Mucosa of stomach (tissue), 1 donor: ENCODE results near the gene MESP1.
"Not testable (repeated sequence)": the region's sequence is repeated elsewhere in the genome, so short reads cannot be mapped to it uniquely, and the experiment has no call there.

Experiments
- H3K27me3 ChIP-seq: one replicate; pipeline ENCODE4 v1.7.0; 2013; ENCODE audit warnings: mild to moderate bottlenecking, low read length; ENCODE audit not compliant: control insufficient read depth, insufficient read depth
- H3K36me3 ChIP-seq: one replicate; pipeline ENCODE4 v1.7.0; 2013; ENCODE audit warnings: low read length; ENCODE audit not compliant: control insufficient read depth, insufficient read depth
- H3K4me1 ChIP-seq: one replicate; pipeline ENCODE4 v1.7.0; 2013; ENCODE audit warnings: mild to moderate bottlenecking, low read length; ENCODE audit not compliant: control insufficient read depth, insufficient read depth
- H3K4me3 ChIP-seq: one replicate; pipeline ENCODE4 v1.7.0; 2013; ENCODE audit warnings: low read length
- H3K9ac ChIP-seq: one replicate; pipeline ENCODE4 v1.7.0; 2013; ENCODE audit warnings: mild to moderate bottlenecking, low read length, moderate library complexity
- H3K9me3 ChIP-seq: one replicate; pipeline ENCODE4 v1.7.0; 2013; ENCODE audit warnings: mild to moderate bottlenecking, low read length, moderate library complexity; ENCODE audit not compliant: control insufficient read depth
- donor health status: Pancreatic carcinoma.

The MESP1 gene, protein sequence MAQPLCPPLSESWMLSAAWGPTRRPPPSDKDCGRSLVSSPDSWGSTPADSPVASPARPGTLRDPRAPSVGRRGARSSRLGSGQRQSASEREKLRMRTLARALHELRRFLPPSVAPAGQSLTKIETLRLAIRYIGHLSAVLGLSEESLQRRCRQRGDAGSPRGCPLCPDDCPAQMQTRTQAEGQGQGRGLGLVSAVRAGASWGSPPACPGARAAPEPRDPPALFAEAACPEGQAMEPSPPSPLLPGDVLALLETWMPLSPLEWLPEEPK

DNA sequence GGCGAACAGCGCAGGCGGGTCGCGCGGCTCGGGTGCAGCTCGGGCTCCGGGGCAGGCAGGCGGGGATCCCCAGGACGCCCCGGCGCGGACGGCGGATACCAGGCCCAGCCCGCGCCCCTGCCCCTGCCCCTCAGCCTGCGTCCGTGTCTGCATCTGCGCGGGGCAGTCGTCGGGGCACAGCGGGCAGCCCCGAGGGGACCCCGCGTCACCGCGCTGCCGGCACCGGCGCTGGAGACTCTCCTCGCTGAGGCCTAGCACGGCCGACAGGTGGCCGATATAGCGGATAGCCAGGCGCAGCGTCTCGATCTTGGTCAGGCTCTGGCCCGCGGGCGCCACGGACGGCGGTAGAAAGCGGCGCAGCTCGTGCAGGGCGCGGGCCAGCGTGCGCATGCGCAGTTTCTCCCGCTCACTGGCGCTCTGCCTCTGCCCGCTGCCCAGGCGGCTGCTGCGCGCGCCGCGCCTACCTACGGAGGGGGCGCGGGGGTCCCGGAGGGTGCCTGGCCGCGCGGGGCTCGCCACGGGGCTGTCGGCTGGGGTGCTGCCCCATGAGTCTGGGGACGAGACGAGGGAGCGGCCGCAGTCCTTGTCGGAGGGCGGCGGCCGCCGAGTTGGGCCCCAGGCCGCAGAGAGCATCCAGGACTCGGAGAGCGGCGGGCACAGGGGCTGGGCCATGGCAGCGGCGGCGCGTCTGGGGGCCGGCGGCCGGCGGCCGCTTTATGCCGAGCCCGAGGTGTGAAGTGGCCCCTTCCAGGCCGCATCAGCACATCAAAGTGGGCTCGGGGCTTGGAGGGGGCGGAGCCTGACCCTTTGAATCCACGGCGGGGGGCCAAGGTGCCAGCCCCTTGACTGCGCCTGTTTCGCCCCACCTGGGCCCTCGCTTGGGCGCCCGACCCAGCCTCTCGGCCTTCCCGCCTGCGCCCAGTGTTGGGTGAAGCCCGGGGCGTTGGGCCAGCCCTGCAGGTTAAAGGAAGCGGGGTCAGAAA lies at the start of gene MESP1:
MESP1 (minus strand) TSS at position 690 of the 983 bp plus-strand sequence; CDS start at position 672, 18 bp downstream.
- H3K9me3 ChIP-seq, result no peaks in the 10 kb centered on the region
- H3K4me1 ChIP-seq, result peaks cover 21% of the 10 kb centered on the region
- peak within 1 kb of the TSS; percentile 50 for H3K9ac ChIP-seq
- H3K4me3 ChIP-seq, result peak within 1 kb of the TSS; percentile 1
- H3K36me3 ChIP-seq, result no peaks in the 10 kb centered on the region
- peaks cover 85% of the 10 kb centered on the region for H3K27me3 ChIP-seq

DNA sequence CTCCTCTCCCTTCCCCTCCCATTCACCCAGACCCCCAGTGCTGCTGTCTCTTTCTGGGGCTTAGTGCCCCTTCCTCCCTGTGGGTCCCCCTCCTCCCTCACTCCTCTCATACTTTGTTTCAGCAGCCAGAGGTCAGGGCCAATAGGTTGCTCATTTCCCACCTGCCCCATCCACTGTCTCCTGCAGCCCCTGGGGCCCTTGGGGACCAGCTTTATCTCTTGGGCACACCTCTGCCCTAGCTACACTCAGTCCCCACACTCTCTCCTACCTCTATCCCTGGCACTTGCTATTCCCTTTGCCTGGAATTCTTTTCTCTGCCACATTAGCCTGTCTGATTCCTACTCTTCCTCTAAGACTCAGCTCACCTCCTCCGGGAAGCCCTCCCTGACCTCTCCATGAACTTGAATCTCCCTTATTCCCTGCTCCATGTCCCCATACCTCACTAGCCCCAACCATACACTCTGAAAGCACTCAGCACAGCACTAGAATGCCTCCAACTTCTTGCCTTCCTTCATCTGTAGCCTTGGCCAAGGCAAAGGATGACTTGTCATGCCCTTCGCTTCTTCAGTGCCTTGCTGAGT lies 49.0 kb upstream of the MESP1 start:
- H3K9me3 ChIP-seq, result no peaks in the 10 kb centered on the region
- no peak overlapping the region for H3K9ac ChIP-seq
- H3K27me3 ChIP-seq, result no peaks in the 10 kb centered on the region
- no peaks in the 10 kb centered on the region for H3K36me3 ChIP-seq
- no peak overlapping the region for H3K4me3 ChIP-seq
- H3K4me1 ChIP-seq, result no peaks in the 10 kb centered on the region

DNA sequence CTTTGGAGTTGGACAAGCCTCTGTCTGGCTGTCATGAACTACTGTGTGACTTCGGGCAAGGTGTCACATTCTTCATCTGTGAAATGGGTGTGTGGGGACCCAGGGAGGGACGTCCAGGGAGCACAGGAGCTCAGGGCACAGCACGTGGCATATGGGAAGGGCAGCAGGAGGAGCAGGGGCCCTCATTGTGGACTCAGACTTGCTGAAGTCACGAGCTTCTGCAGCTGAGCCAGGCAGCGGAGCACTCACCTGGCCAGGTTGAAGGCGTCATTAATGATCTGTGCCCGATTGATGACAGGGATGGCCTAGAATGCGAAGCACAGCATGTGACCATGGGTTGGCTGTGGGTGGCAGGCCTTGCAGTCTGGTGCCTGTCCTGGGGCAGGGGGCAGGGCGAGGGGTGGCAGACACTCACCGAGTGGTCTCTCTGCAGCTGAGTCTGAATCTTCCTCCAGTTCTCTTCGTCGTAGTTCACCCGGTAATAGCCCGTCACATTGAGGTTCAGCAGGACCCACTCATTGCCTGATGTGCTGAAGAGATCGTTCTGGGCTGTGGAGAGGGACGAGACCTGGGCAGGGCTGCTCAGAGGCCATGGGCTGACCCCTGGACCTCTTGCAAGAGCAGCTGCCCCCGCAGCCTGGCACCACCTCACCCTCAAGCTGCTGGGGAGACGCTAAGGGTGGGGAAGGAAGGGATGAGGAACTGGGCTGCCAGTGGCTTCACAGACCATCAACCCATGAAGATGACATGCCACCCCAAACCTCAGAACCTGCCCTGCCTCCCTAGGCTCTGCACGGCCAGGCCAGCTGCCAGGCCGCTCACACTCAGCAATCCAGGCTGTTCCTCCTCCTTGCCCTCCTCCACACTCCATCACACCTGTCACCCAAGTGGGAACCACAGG lies 48.2 kb upstream of the MESP1 start:
- H3K9me3 ChIP-seq, result no peaks in the 10 kb centered on the region
- no peak overlapping the region for H3K4me3 ChIP-seq
- H3K4me1 ChIP-seq, result no peaks in the 10 kb centered on the region
- H3K36me3 ChIP-seq, result no peaks in the 10 kb centered on the region
- H3K9ac ChIP-seq, result no peak overlapping the region
- H3K27me3 ChIP-seq, result no peaks in the 10 kb centered on the region

DNA sequence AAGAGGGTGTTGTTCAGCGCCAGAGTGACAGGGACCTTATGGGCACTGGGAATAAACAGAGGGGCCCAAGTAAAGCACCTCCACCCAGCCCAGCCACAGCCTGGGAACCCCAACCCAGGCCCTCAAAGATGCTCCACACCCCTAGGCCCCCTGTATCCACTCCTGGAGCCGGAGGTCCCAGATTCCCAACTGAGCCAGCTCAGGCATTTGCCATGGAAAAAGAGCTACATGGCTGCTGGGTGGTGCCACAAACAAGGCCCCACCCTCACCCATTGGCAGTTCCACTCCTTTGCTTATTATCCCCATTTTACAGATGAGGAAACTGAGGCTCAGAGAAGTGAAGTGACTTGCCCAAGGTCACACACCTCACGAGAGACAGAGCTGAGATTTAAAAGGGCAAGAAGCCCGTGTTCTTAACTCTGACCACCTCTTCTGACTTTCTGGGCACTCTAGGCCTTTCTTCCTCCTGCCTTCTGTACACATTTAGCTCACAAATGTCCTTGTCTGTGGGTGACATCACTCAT lies 46.7 kb upstream of the MESP1 start:
- Histone ChIP-seq H3K4me3 (no peak overlapping the region), H3K36me3 (no peaks in the 10 kb centered on the region), H3K4me1 (no peaks in the 10 kb centered on the region), H3K9me3 (no peaks in the 10 kb centered on the region), H3K27me3 (no peaks in the 10 kb centered on the region), H3K9ac (no peak overlapping the region)

DNA sequence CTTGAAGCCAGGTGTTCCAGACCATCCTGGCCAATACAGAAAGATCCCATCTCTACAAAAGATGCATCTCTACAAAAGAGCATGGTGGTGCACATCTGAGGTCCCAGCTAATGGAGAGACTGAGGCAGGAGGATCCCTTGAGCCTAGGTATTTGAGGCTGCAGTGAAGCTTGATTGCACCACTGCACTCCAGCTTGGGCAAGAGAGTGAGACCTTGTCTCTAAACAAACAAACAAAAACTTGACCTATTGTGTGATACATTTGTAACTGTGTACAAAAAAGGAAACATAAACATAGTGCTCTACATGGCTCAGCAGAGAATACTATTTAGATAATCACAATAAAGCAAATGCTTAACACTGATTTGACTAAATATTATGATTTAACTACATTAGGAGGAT lies 44.9 kb upstream of the MESP1 start:
- no peak overlapping the region for H3K9ac ChIP-seq
- H3K9me3 ChIP-seq, result no peaks in the 10 kb centered on the region
- no peaks in the 10 kb centered on the region for H3K36me3 ChIP-seq
- H3K27me3 ChIP-seq, result no peaks in the 10 kb centered on the region
- no peaks in the 10 kb centered on the region for H3K4me1 ChIP-seq
- H3K4me3 ChIP-seq, result no peak overlapping the region

DNA sequence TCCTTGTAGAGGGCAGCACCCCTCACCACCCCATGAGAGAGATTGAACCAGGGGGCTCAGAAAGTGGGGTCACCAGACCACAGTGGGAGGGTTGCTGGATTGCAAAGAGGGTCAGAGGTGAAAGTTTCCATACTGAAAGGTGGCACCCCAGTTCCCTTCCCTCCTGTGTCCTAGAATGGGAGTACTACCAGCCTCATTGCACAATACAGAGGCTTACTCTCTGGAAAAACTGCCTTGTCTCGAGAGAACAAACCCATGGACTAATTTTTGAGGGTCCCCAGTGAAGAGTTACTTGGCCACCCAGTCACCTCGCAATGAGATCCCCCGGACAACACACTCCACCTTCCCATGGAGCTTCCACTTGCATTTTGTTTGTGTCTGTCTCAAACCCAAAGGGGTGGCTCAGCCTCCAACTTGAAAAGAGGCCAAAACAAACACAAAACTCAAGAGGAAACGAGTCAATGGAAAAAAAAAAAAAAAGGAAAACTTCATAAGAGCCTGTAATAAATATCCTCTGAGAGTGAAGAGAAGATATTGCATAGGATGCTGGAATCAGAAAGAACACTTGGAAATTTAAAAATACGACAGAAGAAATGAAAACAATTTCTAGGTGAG lies 43.7 kb upstream of the MESP1 start:
- Histone ChIP-seq H3K27me3 (no peaks in the 10 kb centered on the region), H3K4me1 (no peaks in the 10 kb centered on the region), H3K9me3 (no peaks in the 10 kb centered on the region), H3K36me3 (no peaks in the 10 kb centered on the region), H3K9ac (no peak overlapping the region), H3K4me3 (no peak overlapping the region)

DNA sequence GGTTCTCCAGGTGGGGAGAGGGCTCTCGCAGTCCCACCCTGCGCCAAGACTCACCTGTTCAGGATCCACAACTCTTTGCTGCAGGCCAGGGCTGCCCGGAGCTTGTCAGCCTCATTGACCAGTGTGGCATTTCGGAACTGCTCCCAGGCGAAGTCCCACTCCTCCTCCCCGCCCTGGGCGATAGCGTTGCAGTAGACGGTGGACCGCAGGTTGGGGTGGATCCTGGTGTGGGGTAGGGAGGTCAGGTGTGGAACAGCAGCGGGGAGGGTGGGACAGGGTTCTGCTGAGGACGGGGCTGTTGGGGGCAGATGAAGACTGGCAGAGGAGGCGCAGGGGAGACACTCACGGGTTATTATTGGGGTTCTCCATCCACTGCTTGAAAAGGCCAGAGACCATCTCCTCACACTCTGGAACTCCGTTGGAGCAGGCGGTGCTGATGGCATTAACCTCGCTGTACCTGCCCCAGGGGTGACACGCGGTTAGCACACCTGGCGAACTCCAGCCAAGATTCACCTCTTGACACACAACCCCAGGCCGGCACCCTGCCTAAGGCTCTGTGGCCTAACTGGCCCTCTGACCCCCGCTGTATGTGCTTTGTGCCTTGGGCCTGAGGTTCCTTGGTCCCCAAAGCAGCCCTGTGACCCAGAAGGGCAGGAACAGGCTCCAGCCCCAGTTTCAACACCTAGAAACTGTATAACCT lies 41.2 kb upstream of the MESP1 start:
- H3K9ac ChIP-seq, result no peak overlapping the region
- H3K4me3 ChIP-seq, result no peak overlapping the region
- H3K27me3 ChIP-seq, result no peaks in the 10 kb centered on the region
- H3K4me1 ChIP-seq, result no peaks in the 10 kb centered on the region
- H3K9me3 ChIP-seq, result no peaks in the 10 kb centered on the region
- H3K36me3 ChIP-seq, result no peaks in the 10 kb centered on the region

DNA sequence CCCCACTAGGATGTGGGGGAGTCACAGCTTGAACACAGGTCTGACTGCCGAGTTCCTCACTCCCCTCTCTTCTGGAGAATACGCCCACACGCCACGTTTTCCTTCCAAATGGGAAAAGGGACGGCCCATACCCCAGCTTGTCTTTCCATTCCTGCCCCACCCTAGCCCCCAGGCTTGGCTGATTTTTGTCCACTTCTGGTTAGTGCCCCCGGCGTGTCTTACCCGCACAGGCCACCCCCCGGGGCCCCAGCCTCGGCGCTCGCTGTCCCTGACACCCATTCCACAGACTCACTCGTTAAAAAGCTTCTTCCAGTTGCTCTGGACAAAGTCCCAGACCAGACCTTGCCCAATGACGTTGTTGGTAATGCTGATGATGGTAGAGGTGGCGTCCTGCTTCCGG lies 39.6 kb upstream of the MESP1 start:
- Histone ChIP-seq H3K36me3 (no peaks in the 10 kb centered on the region), H3K4me3 (no peak overlapping the region), H3K9ac (no peak overlapping the region), H3K27me3 (no peaks in the 10 kb centered on the region), H3K4me1 (peaks cover 1% of the 10 kb centered on the region), H3K9me3 (no peaks in the 10 kb centered on the region)

DNA sequence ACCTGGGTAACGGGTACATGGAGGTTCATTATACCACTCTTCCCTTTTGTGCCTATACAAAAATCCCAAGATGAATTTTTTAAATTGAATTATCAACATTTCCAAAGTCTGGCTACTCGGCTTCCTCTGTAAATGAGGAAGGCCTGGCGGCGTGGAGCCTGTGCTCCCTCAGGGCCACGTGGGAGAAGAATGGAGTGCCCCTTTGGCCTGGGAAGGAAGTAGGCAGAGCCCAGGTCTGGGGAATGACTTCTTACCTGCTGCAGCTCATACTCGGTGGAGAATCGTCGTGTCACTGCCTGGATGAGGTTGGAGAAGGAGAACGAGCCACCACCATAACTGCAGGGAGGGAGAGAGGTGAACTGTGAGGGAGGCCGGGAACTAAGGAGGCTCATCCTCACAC lies 39.2 kb upstream of the MESP1 start:
- H3K9ac ChIP-seq, result no peak overlapping the region
- no peaks in the 10 kb centered on the region for H3K27me3 ChIP-seq
- no peak overlapping the region for H3K4me3 ChIP-seq
- no peaks in the 10 kb centered on the region for H3K9me3 ChIP-seq
- H3K4me1 ChIP-seq, result peaks cover 6% of the 10 kb centered on the region
- H3K36me3 ChIP-seq, result no peaks in the 10 kb centered on the region

DNA sequence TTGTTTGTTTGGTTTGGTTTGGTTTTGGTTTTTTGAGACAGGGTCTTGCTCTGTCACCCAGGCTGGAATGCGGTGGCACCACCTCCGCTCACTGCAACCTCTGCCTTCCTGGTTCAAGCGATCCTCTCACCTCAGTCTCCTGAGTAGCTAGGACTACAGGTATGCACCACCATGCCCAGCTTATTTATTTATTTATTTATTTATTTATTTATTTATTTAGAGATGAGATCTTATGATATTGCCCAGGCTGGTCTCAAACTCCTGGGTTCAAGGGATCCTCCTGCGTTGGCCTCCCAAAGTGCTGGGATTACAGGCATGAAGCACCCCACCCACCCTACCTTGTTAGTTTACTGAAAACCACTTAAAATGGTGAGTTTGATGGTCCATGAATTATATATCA lies 37.5 kb upstream of the MESP1 start:
- not testable (repeated sequence) for H3K36me3 ChIP-seq, H3K9me3 ChIP-seq
- peaks cover 22% of the 10 kb centered on the region for H3K4me1 ChIP-seq

More for the DNA sequence above, 37.5 kb upstream of the MESP1 start:
- not testable (repeated sequence) for H3K9ac ChIP-seq, H3K4me3 ChIP-seq, H3K27me3 ChIP-seq
